Mesenchymal stem cell (in vitro differentiated cells and primary cell): Measurements from ENCODE around the gene MYO1E.

Experiments
- DNase-seq: peaks from one replicate; pipeline ENCODE4 v3.0.0-alpha.2; 2013
- H2AFZ ChIP-seq: one replicate; pipeline ENCODE4 v1.6.1; 2013; ENCODE audit warnings: low read depth, mild to moderate bottlenecking, control low read depth, inconsistent platforms, low read length, moderate library complexity
- H2AK5ac ChIP-seq: 2 replicates; pipeline ENCODE4 v1.6.1; 2013; ENCODE audit warnings: low read length, moderate library complexity, mild to moderate bottlenecking, inconsistent platforms; ENCODE audit not compliant: severe bottlenecking
- H2BK120ac ChIP-seq: one replicate; pipeline ENCODE4 v1.6.1; 2013; ENCODE audit warnings: low read depth, mild to moderate bottlenecking, inconsistent platforms, low read length, moderate library complexity
- H2BK12ac ChIP-seq, 2 experiments: one replicate each; pipeline ENCODE4 v1.6.1; 2013; ENCODE audit warnings: inconsistent platforms in 2 of 2, low read length in 2 of 2, mild to moderate bottlenecking in 2 of 2, moderate library complexity in 2 of 2, control low read depth in 1 of 2
- H2BK15ac ChIP-seq: one replicate; pipeline ENCODE4 v1.6.1; 2013; ENCODE audit warnings: mild to moderate bottlenecking, low read depth, inconsistent platforms; ENCODE audit not compliant: poor library complexity, severe bottlenecking
- H2BK5ac ChIP-seq: 2 replicates; pipeline ENCODE4 v1.6.1; 2013; ENCODE audit warnings: low read depth, mild to moderate bottlenecking, low read length, control low read depth, inconsistent platforms; ENCODE audit not compliant: poor library complexity, severe bottlenecking
- H3K14ac ChIP-seq, 2 experiments: one replicate each; pipeline ENCODE4 v1.6.1; 2013; ENCODE audit warnings: inconsistent platforms in 2 of 2, low read length in 2 of 2, control low read depth in 1 of 2, mild to moderate bottlenecking in 1 of 2, moderate library complexity in 1 of 2
- H3K18ac ChIP-seq, 2 experiments: one replicate each; pipeline ENCODE4 v1.6.1; 2013; ENCODE audit warnings: inconsistent platforms in 2 of 2, low read length in 2 of 2, control low read depth in 1 of 2, low read depth in 1 of 2, mild to moderate bottlenecking in 1 of 2
- H3K23ac ChIP-seq, 2 experiments: one replicate each; pipeline ENCODE4 v1.6.1; 2013; ENCODE audit warnings: inconsistent platforms in 2 of 2, low read length in 2 of 2, mild to moderate bottlenecking in 2 of 2, moderate library complexity in 2 of 2, control low read depth in 1 of 2
- H3K27ac ChIP-seq: 2 replicates; pipeline ENCODE4 v1.5.1; 2013; ENCODE audit warnings: mild to moderate bottlenecking, moderate library complexity, low read length, control low read depth, inconsistent platforms; ENCODE audit not compliant: poor library complexity, severe bottlenecking
- H3K27me3 ChIP-seq, 2 experiments: 2 replicates each; pipeline versions ENCODE4 v1.6.1 to v1.7.0; 2013; ENCODE audit warnings: low read length in 2 of 2, mild to moderate bottlenecking in 2 of 2, moderate library complexity in 2 of 2, control low read depth in 1 of 2, inconsistent platforms in 1 of 2; ENCODE audit not compliant: control insufficient read depth in 1 of 2, insufficient read depth in 1 of 2
- H3K36me3 ChIP-seq, 2 experiments: 2 replicates each; pipeline versions ENCODE4 v1.6.1 to v1.7.0; 2013; ENCODE audit warnings: low read length in 2 of 2, control low read depth in 1 of 2, inconsistent platforms in 1 of 2, low read depth in 1 of 2, mild to moderate bottlenecking in 1 of 2; ENCODE audit not compliant: insufficient read depth in 2 of 2, control insufficient read depth in 1 of 2
- H3K4ac ChIP-seq, 2 experiments: one replicate each; pipeline ENCODE4 v1.6.1; 2013; ENCODE audit warnings: inconsistent platforms in 2 of 2, low read length in 2 of 2, mild to moderate bottlenecking in 2 of 2, moderate library complexity in 2 of 2, control low read depth in 1 of 2, low read depth in 1 of 2
- H3K4me1 ChIP-seq: 2 replicates; pipeline ENCODE4 v1.6.1; 2013; ENCODE audit warnings: low read depth, low read length, control low read depth; ENCODE audit not compliant: control insufficient read depth, insufficient read depth
- H3K4me2 ChIP-seq: 2 replicates; pipeline ENCODE4 v1.6.1; 2013; ENCODE audit warnings: low read length, mild to moderate bottlenecking, inconsistent platforms; ENCODE audit not compliant: poor library complexity, severe bottlenecking
- H3K4me3 ChIP-seq, 2 experiments: 2 replicates each; pipeline versions ENCODE4 v1.5.1 to v1.7.0; 2013; ENCODE audit warnings: low read length in 2 of 2, mild to moderate bottlenecking in 2 of 2, control low read depth in 1 of 2, low read depth in 1 of 2; ENCODE audit not compliant: insufficient read depth in 1 of 2
- H3K79me1 ChIP-seq: replicated peaks from 2 replicates; pipeline ENCODE4 v1.6.1; 2013; ENCODE audit warnings: mild to moderate bottlenecking, control low read depth, low read length, inconsistent platforms; ENCODE audit not compliant: poor library complexity, severe bottlenecking
- H3K9ac ChIP-seq: 2 replicates; pipeline ENCODE4 v1.7.0; 2013; ENCODE audit warnings: mild to moderate bottlenecking, low read length, moderate library complexity
- H3K9me3 ChIP-seq: 2 replicates; pipeline ENCODE4 v1.7.0; 2013; ENCODE audit warnings: mild to moderate bottlenecking, low read length; ENCODE audit not compliant: control insufficient read depth
- H4K8ac ChIP-seq: one replicate; pipeline ENCODE4 v1.6.1; 2013; ENCODE audit warnings: inconsistent platforms, mild to moderate bottlenecking, low read length, moderate library complexity
- H4K91ac ChIP-seq: one replicate; pipeline ENCODE4 v1.6.1; 2013; ENCODE audit warnings: mild to moderate bottlenecking, low read length, inconsistent platforms
- WGBS: methylation state at CpG from one replicate; pipeline ENCODE4 v1.1.7; 2013; ENCODE audit warnings: mixed read lengths; 5-methylcytosine and 5-hydroxymethylcytosine counted together

The MYO1E gene

GRCh38 chr15:59237119-59237855, 135.4 kb downstream of the MYO1E start:
- H3K23ac ChIP-seq = no peak overlapping the region
- no peak overlapping the region for H4K8ac ChIP-seq
- no peak overlapping the region for H2BK12ac ChIP-seq
- no peak overlapping the region for H3K4me2 ChIP-seq
- no peak overlapping the region for H3K9ac ChIP-seq
- no peak overlapping the region for H3K27ac ChIP-seq
- peaks cover 2% of the 10 kb centered on the region for H3K4me1 ChIP-seq
- H3K18ac ChIP-seq = no peak overlapping the region
- H2AFZ ChIP-seq = no peak overlapping the region
- H3K14ac ChIP-seq = no peak overlapping the region
- H2BK120ac ChIP-seq = no peak overlapping the region
- no peaks in the 10 kb centered on the region for H3K9me3 ChIP-seq
- H2AK5ac ChIP-seq = no peak overlapping the region
- peaks cover 5 to 67% of the 10 kb centered on the region in 2 experiments for H3K36me3 ChIP-seq
- no peaks in the 10 kb centered on the region for H3K27me3 ChIP-seq
- no peak overlapping the region for H2BK5ac ChIP-seq
- H3K4ac ChIP-seq = no peak overlapping the region
- 97% methylated on average over 6 of the region's 8 CpGs for WGBS
- DNase-seq = no peak
- no peak overlapping the region for H2BK15ac ChIP-seq
- no peak overlapping the region for H3K4me3 ChIP-seq
- no peak overlapping the region for H4K91ac ChIP-seq
- H3K79me1 ChIP-seq = peaks cover 20% of the 10 kb centered on the region

GRCh38 chr15:59236394-59236793, 136.3 kb downstream of the MYO1E start:
- Histone ChIP-seq H4K8ac (no peak overlapping the region), H3K4me1 (peaks cover 6% of the 10 kb centered on the region), H3K9me3 (no peaks in the 10 kb centered on the region), H3K36me3 (peaks cover 9 to 71% of the 10 kb centered on the region in 2 experiments), H2BK5ac (no peak overlapping the region), H3K18ac (no peak overlapping the region), H3K14ac (no peak overlapping the region), H3K4ac (no peak overlapping the region), H3K27me3 (no peaks in the 10 kb centered on the region), H3K27ac (no peak overlapping the region), H2BK12ac (no peak overlapping the region), H2BK15ac (no peak overlapping the region), H3K23ac (no peak overlapping the region), H3K79me1 (peaks cover 22% of the 10 kb centered on the region), H3K9ac (no peak overlapping the region), H3K4me2 (no peak overlapping the region), H2BK120ac (peak overlapping the region; percentile 15), H3K4me3 (no peak overlapping the region), H4K91ac (no peak overlapping the region), H2AK5ac (no peak overlapping the region), H2AFZ (no peak overlapping the region)
- WGBS = 100% methylated on average over 1 of the region's 1 CpG
- DNase-seq = no peak

- Histone ChIP-seq H3K27ac (peak overlapping the region; percentile 95), H3K14ac (peak overlapping the region in 1 of 2 experiments; percentile 71), H4K8ac (no peak overlapping the region), H3K4me2 (peak overlapping the region; percentile 7), H3K18ac (peak overlapping the region; percentile 52 to 85), H4K91ac (no peak overlapping the region), H3K9ac (peak overlapping the region; percentile 80), H3K4me1 (peaks cover 11% of the 10 kb centered on the region), H3K27me3 (no peaks in the 10 kb centered on the region), H2BK12ac (peak overlapping the region; percentile 63 to 83), H2AK5ac (peak overlapping the region; percentile 49), H3K23ac (no peak overlapping the region), H2BK5ac (no peak overlapping the region), H3K4ac (peak overlapping the region in 1 of 2 experiments; percentile 71), H3K9me3 (no peaks in the 10 kb centered on the region), H2AFZ (no peak overlapping the region), H2BK120ac (peak overlapping the region; percentile 84), H2BK15ac (no peak overlapping the region), H3K36me3 (peaks cover 14 to 80% of the 10 kb centered on the region in 2 experiments), H3K79me1 (peaks cover 20% of the 10 kb centered on the region), H3K4me3 (peak overlapping the region in 1 of 2 experiments; percentile 35)
- 0% methylated on average over 1 of the region's 1 CpG for WGBS
- DNase-seq = peak; percentile 87
Observed at GRCh38 chr15:59232476-59232875, 140.2 kb downstream of the MYO1E start.

GRCh38 chr15:59230531-59231055, 142.1 kb downstream of the MYO1E start:
- no peak overlapping the region for H2AFZ ChIP-seq
- no peak overlapping the region for H3K4me2 ChIP-seq
- H3K4ac ChIP-seq = no peak overlapping the region
- DNase-seq = no peak
- no peak overlapping the region for H2BK15ac ChIP-seq
- no peak overlapping the region for H3K4me3 ChIP-seq
- H3K23ac ChIP-seq = no peak overlapping the region
- H3K18ac ChIP-seq = no peak overlapping the region
- no CpG with 5 or more reads among the region's 2 CpGs for WGBS
- H3K14ac ChIP-seq = no peak overlapping the region
- H3K79me1 ChIP-seq = peaks cover 15% of the 10 kb centered on the region
- no peak overlapping the region for H2BK5ac ChIP-seq
- H3K4me1 ChIP-seq = peaks cover 12% of the 10 kb centered on the region
- no peaks in the 10 kb centered on the region for H3K27me3 ChIP-seq
- no peak overlapping the region for H3K27ac ChIP-seq
- no peak overlapping the region for H2AK5ac ChIP-seq
- peak overlapping the region; percentile 15 for H3K9ac ChIP-seq
- H3K9me3 ChIP-seq = no peaks in the 10 kb centered on the region
- H2BK120ac ChIP-seq = no peak overlapping the region
- H3K36me3 ChIP-seq = peaks cover 21 to 82% of the 10 kb centered on the region in 2 experiments
- H4K8ac ChIP-seq = no peak overlapping the region
- H4K91ac ChIP-seq = no peak overlapping the region
- peak overlapping the region in 1 of 2 experiments; percentile 79 for H2BK12ac ChIP-seq
